GM21381 (cell line): ENCODE measurements around the gene NF1.
"Not testable (repeated sequence)": the region's sequence is repeated elsewhere in the genome, so short reads cannot be mapped to it uniquely, and the experiment has no call there.

ENCODE experiments used
- ATAC-seq: cut with Tn5 transposase; IDR thresholded peaks from one replicate; pipeline ENCODE4 v1.9.1; 2021; ENCODE audit warnings: mild to moderate bottlenecking, moderate library complexity; ENCODE audit not compliant: unreplicated experiment

The NF1 gene

GRCh38 chr17:31130286-31131224 lies 35.8 kb downstream of the NF1 start:
- no peak for ATAC-seq

GRCh38 chr17:31131299-31131698 lies 36.5 kb downstream of the NF1 start:
- no peak for ATAC-seq

DNA sequence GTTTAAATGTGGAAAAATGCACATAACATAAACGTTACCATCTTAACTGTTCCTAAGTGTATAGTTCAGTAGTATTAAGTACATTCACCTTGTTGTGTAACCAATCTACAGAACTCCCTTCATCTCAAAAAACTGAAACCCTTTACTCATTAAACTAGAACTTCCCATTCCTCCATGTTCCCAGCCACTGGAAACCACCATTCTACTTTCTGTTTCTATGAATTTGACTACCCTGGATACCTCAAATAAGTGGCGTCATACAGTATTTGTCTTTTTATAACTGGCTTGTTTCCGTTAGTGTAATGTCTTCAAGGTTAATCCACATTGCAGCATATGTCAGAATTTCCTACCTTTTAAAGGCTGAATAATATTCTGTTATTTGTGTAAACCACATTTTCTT lies 38.2 kb downstream of the NF1 start:
- no peak for ATAC-seq

DNA sequence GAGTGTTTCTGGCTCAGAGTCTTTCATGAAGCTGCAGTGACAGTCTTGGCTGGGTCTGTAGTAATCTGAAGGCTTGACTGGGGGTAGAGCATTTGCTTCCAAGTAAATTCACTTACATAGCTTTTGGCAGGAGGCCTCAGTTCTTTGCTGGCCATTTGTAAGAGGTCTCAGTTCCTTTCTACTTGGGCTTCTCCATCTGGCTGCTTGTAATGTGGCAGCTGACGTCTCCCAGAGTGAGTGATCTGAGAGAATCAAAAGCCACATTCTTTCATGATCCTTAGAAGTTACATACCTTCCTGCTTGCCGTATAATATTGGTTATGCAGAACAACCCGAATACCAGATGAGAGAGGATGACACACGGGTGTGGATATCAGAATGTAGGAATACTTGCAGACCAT lies 39.8 kb downstream of the NF1 start:
- ATAC-seq: no peak

GRCh38 chr17:31136319-31136718 lies 41.5 kb downstream of the NF1 start:
- no peak for ATAC-seq

- ATAC-seq: no peak
These were observed 45.3 kb downstream of the NF1 start for GRCh38 chr17:31140111-31140510.

GRCh38 chr17:31144428-31144827 lies 49.7 kb downstream of the NF1 start:
- no peak for ATAC-seq

DNA sequence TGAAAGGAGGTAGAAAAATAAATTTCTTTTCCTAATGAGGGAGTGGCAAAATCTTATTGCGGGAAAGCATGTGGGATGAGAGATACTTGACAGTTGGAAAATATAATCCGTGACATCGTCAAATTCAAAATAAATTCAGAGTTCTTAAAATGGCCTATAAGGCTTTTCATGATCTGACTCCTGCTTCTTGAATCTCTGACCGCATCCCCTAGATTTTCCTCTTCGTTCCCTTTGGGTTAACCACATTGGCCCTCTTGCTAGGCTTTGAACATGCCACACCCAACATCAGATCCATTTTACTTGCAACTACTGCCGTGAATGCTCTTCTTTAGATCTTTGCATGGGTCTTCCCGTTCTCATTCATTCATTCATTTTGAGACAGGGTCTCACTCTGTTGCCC lies 50.1 kb downstream of the NF1 start:
- no peak for ATAC-seq

DNA sequence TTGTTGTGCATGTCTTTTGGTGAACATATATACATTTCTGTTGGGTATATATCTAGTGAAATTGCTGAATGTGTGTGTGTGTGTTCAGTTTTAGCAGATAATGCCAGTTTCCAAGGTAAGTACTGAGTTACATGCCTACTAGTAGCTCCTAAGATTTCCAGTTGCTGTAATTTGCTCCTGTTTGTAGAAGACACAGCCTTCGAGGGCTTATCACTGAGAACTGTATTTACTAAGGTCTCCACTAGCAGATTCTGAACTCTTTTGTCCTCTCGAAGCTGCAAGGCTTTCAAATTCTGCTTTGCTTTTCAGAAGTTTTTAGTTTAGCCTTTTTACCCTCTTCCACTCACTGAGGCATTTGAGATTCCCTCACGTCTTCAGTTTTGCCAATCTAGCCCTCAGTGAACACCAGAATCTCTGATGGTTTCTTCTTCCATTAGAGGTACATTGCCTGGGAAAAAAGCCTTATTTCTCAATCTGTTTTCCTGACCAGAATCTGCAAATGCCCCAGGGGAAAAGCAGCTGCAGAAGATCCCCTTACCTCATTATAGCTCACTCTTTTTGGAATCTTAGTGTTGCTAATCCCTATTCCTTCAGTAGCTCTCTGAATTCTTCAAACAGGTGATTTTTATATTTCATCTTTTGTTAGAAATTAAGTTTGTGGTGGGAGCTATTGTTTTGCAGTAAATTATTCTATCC lies 52.9 kb downstream of the NF1 start:
- no peak for ATAC-seq

DNA sequence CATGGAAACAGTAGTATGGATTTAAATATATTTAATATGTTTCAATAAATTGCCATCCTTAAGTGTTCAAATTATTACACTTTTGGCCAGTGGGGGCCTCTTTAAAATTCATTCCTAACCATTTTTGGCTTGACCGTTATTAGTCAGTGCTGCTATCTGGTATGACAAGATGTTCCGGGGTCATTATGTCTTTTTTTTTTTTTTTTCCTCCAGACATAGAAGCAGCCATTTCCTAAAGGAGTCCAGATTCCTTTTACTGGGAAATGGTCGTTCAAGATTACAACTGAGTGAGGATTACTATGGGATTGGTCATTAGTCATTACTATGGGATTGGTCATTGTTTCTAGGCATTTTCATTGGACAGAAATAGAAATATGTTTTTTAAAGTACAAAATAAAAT lies 53.4 kb downstream of the NF1 start:
- ATAC-seq: no peak

GRCh38 chr17:31152271-31152670 lies 57.5 kb downstream of the NF1 start:
- no peak for ATAC-seq

DNA sequence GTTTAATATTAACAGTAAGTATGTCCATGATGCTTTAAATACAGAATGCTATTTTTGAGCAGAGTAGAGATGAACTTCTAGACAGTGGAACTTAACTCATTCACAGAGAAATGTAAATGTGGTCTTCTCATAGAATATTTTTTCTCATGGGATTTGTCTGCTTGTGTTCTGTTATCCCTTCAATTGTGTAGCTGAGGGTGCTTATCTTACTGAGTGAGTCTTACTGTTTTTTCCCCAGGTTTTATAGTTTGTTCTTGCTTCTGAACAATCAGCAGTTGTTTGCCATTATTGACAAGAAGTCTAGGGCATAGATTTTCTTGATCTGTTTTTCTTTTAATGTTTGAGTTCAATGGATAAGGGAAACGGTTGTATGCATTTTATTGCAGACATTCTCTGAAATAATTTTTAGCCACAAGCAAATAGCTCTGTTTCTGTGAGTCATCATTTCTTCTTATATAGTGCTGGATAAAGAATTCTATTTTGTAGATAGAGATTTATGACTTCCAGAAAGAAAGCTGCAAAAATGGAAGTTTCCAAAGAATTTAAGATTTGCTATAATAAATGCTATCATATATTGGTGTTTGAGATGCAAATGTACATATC lies 60.5 kb downstream of the NF1 start:
- no peak for ATAC-seq

- no peak for ATAC-seq
These were observed 61.5 kb downstream of the NF1 start for GRCh38 chr17:31156326-31156725.

DNA sequence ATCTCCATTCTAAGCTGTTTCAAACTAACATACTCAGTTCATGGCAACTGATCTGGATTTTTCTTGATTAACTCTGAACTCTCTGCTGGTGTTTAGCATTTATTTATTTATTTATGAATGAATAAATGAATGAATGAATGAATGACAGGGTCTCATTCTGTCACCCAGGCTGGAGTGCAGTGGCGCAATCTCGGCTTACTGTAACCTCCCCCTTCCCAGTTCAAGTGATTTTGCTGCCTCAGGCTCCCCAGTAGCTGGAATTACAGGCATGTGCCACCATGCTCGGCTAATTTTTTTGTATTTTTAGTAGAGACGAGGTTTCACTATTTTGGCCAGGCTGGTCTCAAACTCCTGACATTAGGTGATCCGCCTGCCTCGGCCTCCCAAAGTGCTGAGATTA lies 62.1 kb downstream of the NF1 start:
- ATAC-seq: not testable (repeated sequence)

DNA sequence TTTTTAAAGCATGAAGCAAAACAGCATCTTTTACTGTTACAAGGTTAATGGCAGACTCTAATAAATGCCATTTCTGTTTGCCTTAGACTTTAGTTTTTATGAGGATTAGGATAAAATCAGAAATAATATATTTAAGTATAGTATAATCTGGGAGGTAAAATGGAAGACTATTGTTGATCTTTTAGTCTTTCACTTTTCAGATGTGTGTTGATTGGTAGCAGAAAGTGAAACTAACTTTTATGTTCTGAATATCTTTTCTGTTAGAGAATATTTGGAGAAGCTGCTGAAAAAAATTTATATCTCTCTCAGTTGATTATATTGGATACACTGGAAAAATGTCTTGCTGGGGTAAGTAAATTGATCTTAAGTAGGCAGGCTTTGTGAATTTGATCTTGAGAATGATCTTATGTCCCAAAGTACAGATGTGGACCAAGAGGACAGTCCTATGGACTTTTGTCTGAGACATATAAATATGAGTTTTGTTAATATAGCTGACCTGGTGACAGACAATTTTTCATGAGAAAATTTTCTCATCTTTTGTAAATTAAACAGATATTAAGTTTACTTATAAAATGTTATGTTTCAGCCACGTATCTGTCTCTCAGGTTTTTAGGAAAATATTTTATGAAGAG lies 64.1 kb downstream of the NF1 start:
- ATAC-seq: no peak

- no peak for ATAC-seq
These were observed 68.5 kb downstream of the NF1 start for GRCh38 chr17:31163091-31163781.

- no peak for ATAC-seq
These were observed 72.3 kb downstream of the NF1 start for GRCh38 chr17:31167111-31167510.

DNA sequence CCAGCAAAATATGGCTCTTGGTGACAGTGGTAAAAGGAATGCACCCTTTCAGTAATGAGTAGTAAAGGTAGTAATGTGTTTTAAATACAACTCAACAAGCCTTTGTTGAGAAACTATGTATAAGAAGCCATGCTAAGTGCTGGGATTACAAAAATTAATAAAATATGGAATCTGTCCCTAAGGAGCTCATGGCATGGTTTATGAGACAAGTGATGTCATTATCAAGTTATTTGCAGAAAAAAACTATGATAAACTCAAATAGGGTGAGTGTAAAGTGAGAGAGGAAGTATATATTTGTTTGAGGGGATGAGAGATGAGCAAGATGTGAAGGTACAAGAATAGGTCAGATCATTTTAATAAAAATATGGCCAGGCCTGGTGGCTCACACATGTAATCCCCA lies 76.9 kb downstream of the NF1 start:
- no peak for ATAC-seq

DNA sequence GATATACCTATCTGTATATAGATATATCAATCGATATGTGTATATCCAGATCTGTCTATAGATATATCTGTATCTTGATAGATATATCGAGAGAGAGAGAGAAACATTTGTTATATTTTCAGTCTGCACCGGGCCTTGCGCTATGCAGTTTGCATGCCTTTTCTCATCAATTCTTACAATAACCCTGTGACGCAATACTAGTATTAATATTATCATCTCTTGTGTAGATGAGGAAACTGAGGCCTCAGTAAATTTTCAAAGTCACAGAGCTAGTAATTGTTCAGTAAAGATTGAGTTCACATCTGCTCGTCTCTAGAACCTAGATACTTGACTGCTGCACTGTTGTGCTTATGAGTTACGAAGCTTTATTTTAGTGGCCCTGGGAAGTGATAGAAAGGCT lies 77.6 kb downstream of the NF1 start:
- ATAC-seq: no peak

GRCh38 chr17:31174215-31174614 lies 79.4 kb downstream of the NF1 start:
- no peak for ATAC-seq

- no peak for ATAC-seq
These were observed 80.5 kb downstream of the NF1 start for GRCh38 chr17:31175237-31175636.
